Measurements from ENCODE around the gene PAIP2B. TPM values are rescaled to one million over a fixed set of nuclear protein-coding genes. Genes with fewer than 3 reads are reported as not detected.

PAIP2B gene
- total RNA-seq, 2 experiments from 2014 or later = 3.1 to 3.4 TPM

- no peak overlapping the region for H3K27ac Mint-ChIP-seq
- ATAC-seq (no peak), DNase-seq (no peak)
- intact Hi-C loops (cut with micrococcal nuclease) = no loop called here
- H3K36me3 Mint-ChIP-seq (ENCODE audit: low read depth) = peaks cover 27% of the 10 kb centered on the region
- no peaks in the 10 kb centered on the region for H3K9me3 Mint-ChIP-seq
- H3K4me1 Mint-ChIP-seq (ENCODE audit: low read depth) = peaks cover 2% of the 10 kb centered on the region
- ChIA-PET POLR2A (interaction anchor here (0.7 kb wide), 2 partner anchors 51 to 131 kb away, joined by 3 read pairs; no protein-coding TSS in a partner anchor), CTCF (interaction anchor here (2.2 kb wide), 1 partner anchor 22 kb away, joined by 8 read pairs; no protein-coding TSS in a partner anchor)
- no peaks in the 10 kb centered on the region for H3K27me3 Mint-ChIP-seq
- TF ChIP-seq CTCF (IDR thresholded peaks at IDR 0.05) = no peak
- no peak overlapping the region for H3K4me3 Mint-ChIP-seq
Measured at GRCh38 chr2:71133603-71134002, 93.3 kb downstream of the PAIP2B start.

Other genes with a start within 250 kb of the PAIP2B start
- not detected for gene ANKRD53, start 248.5 kb downstream of the PAIP2B start, total RNA-seq
- gene TEX261, start 232.2 kb downstream of the PAIP2B start, total RNA-seq = 10 to 100 TPM; 38.8 to 39.9 TPM
- gene NAGK, start 158.5 kb downstream of the PAIP2B start, total RNA-seq = 10 to 100 TPM; 33.6 to 38.7 TPM
- 10 to 100 TPM; 13.8 to 14.0 TPM for gene MCEE, start 96.9 kb downstream of the PAIP2B start, total RNA-seq
- gene MPHOSPH10, start 96.5 kb downstream of the PAIP2B start, total RNA-seq = 10 to 100 TPM; 41.7 to 47.0 TPM
- gene ZNF638, start 104.7 kb upstream of the PAIP2B start, total RNA-seq = 10 to 100 TPM; 81.1 to 86.0 TPM
- gene DYSF, start 226.5 kb upstream of the PAIP2B start, total RNA-seq = 1 to 10 TPM; 3.5 to 3.8 TPM